GM18505 (cell line): Measurements from ENCODE around the gene VGF.
"Not testable (repeated sequence)": the region's sequence is repeated elsewhere in the genome, so short reads cannot be mapped to it uniquely, and the experiment has no call there.

Experiments
- ATAC-seq: cut with Tn5 transposase; IDR thresholded peaks from one replicate; pipeline ENCODE4 v1.9.1; 2021; ENCODE audit not compliant: unreplicated experiment
- POLR2A ChIP-seq: IDR thresholded peaks from 4 replicates; pipeline ENCODE4 v1.6.1; 2011; ENCODE audit warnings: borderline replicate concordance; ENCODE audit not compliant: insufficient read depth, insufficient read length; ENCODE audit errors: extremely low read depth

Gene VGF

GRCh38 chr7:101200862-101201599 lies 35.7 kb upstream of the VGF start, which contains the start of gene MOGAT3:
Gene MOGAT3 (minus strand): TSS chr7:101201036. CDS start chr7:101200854, 182 bp downstream.
- no peak for TF ChIP-seq POLR2A
- no peak for ATAC-seq

- ATAC-seq, result no peak
- TF ChIP-seq POLR2A, result no peak
Observed at GRCh38 chr7:101200504-101200861, 35.1 kb upstream of the VGF start.

GRCh38 chr7:101199522-101199921 lies 34.2 kb upstream of the VGF start:
- ATAC-seq, result not testable (repeated sequence)

GRCh38 chr7:101198476-101198875 lies 33.1 kb upstream of the VGF start:
- no peak for ATAC-seq
- TF ChIP-seq POLR2A, result no peak

GRCh38 chr7:101197991-101198390 lies 32.6 kb upstream of the VGF start:
- no peak for ATAC-seq
- TF ChIP-seq POLR2A, result no peak

GRCh38 chr7:101195884-101196283 lies 30.5 kb upstream of the VGF start:
- no peak for ATAC-seq
- no peak for TF ChIP-seq POLR2A

GRCh38 chr7:101189109-101189508 lies 23.7 kb upstream of the VGF start:
- TF ChIP-seq POLR2A, result no peak
- ATAC-seq, result no peak

- no peak for TF ChIP-seq POLR2A
- no peak for ATAC-seq
Observed at GRCh38 chr7:101186844-101187428, 21.6 kb upstream of the VGF start.

GRCh38 chr7:101186194-101186593 lies 20.8 kb upstream of the VGF start:
- no peak for TF ChIP-seq POLR2A
- ATAC-seq, result no peak

GRCh38 chr7:101185258-101185839 lies 20.0 kb upstream of the VGF start:
- TF ChIP-seq POLR2A, result no peak
- ATAC-seq, result no peak

GRCh38 chr7:101180130-101180755 lies 14.9 kb upstream of the VGF start, which contains the start of gene NAT16:
Gene NAT16 (minus strand): TSS chr7:101180293. CDS start chr7:101174807, 5,486 bp downstream.
- no peak for ATAC-seq
- TF ChIP-seq POLR2A, result no peak

GRCh38 chr7:101179713-101180112 lies 14.3 kb upstream of the VGF start:
- no peak for TF ChIP-seq POLR2A
- ATAC-seq, result no peak

- no peak for TF ChIP-seq POLR2A
- ATAC-seq, result no peak
Observed at GRCh38 chr7:101179117-101179516, 13.7 kb upstream of the VGF start.

- no peak for TF ChIP-seq POLR2A
- ATAC-seq, result no peak
Observed at GRCh38 chr7:101177644-101178043, 12.3 kb upstream of the VGF start.

- ATAC-seq, result no peak
- TF ChIP-seq POLR2A, result no peak
Observed at GRCh38 chr7:101175664-101176063, 10.3 kb upstream of the VGF start.
